Tongue (tissue), 2 donors: ENCODE results near the gene CDCP1. TPM values are rescaled to one million over a fixed set of nuclear protein-coding genes. Genes with fewer than 3 reads are reported as not detected.
"Not testable (repeated sequence)": the region's sequence is repeated elsewhere in the genome, so short reads cannot be mapped to it uniquely, and the experiment has no call there.

Experiments used
- DNase-seq: peaks from one replicate; pipeline ENCODE4 v3.0.0-alpha.2; 2015
- total RNA-seq: library from RNA; depleted of rRNA; stranded (reverse); fragments of >200 nt; gene quantifications from one replicate; pipeline ENCODE4 v1.2.3, GENCODE V29; 2014

Gene CDCP1
- total RNA-seq, 1 donor from 2014 or later: 8.1 TPM

GRCh38 chr3:45083023-45083422 lies 63.2 kb downstream of the CDCP1 start:
- DNase-seq: no peak

GRCh38 chr3:45082142-45082538 lies 64.0 kb downstream of the CDCP1 start:
- DNase-seq: peak; percentile 43

- no peak for DNase-seq
These were observed 64.6 kb downstream of the CDCP1 start for GRCh38 chr3:45081506-45082141.

- DNase-seq: no peak
These were observed 65.4 kb downstream of the CDCP1 start for GRCh38 chr3:45080824-45081223.

- no peak for DNase-seq
These were observed 66.5 kb downstream of the CDCP1 start for GRCh38 chr3:45079715-45080114.

- DNase-seq: no peak
These were observed 67.2 kb downstream of the CDCP1 start for GRCh38 chr3:45078910-45079522.

- DNase-seq: not testable (repeated sequence)
These were observed 67.9 kb downstream of the CDCP1 start for GRCh38 chr3:45078256-45078655.

GRCh38 chr3:45075821-45076625 lies 70.2 kb downstream of the CDCP1 start:
- no peak for DNase-seq

GRCh38 chr3:45071075-45071474 lies 75.1 kb downstream of the CDCP1 start:
- DNase-seq: no peak

GRCh38 chr3:45067941-45068340 lies 78.2 kb downstream of the CDCP1 start:
- DNase-seq: no peak

- no peak for DNase-seq
These were observed 78.7 kb downstream of the CDCP1 start for GRCh38 chr3:45067486-45067885.

- DNase-seq: no peak
These were observed 79.9 kb downstream of the CDCP1 start for GRCh38 chr3:45066109-45066801.

GRCh38 chr3:45065373-45065720 lies 80.8 kb downstream of the CDCP1 start:
- DNase-seq: no peak

GRCh38 chr3:45064512-45065372 lies 81.4 kb downstream of the CDCP1 start:
- DNase-seq: peak; percentile 44

- no peak for DNase-seq
These were observed 83.5 kb downstream of the CDCP1 start for GRCh38 chr3:45062697-45063070.

- no peak for DNase-seq
These were observed 85.8 kb downstream of the CDCP1 start for GRCh38 chr3:45060165-45060892.

GRCh38 chr3:45059132-45059531 lies 87.0 kb downstream of the CDCP1 start:
- DNase-seq: no peak

- no peak for DNase-seq
These were observed 88.6 kb downstream of the CDCP1 start for GRCh38 chr3:45057557-45057956.

GRCh38 chr3:45056608-45057301 lies 89.4 kb downstream of the CDCP1 start:
- peak; percentile 64 for DNase-seq

GRCh38 chr3:45055411-45056143 lies 90.6 kb downstream of the CDCP1 start:
- DNase-seq: peak; percentile 48
